Measurements from ENCODE around the gene EDAR. TPM values are rescaled to one million over a fixed set of nuclear protein-coding genes. Genes with fewer than 3 reads are reported as not detected.

EDAR gene
- total RNA-seq, 1 donor from 2014 or later, result not detected

DNA sequence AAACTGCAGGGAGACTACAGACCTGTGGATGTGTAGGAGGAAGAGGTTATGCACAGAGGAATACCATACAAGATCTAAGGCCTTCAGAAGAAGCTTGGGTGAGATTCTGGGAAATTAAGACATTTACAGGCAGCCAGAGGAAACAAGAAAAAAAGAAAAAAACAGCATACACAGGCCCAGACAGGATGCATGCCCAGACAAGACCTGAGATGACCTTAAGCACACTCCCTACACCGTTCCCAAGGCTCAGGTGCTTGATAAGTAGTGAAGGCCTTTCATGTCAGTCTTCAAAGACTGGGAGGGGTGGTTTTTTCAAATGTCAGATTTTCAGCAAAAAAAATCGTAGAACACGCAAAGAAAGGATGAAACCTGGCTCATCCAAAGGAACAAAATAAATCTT is 119.5 kb downstream of the EDAR start:
- H3K27me3 Mint-ChIP-seq (ENCODE audit: low read depth), result no peaks in the 10 kb centered on the region
- DNase-seq (ENCODE audit: low spot score), result no peak
- H3K36me3 Mint-ChIP-seq (ENCODE audit: low read depth), result peaks cover 24% of the 10 kb centered on the region
- no peak overlapping the region for H3K4me3 Mint-ChIP-seq (ENCODE audit: unreplicated experiment)
- TF ChIP-seq, protein P1, sequence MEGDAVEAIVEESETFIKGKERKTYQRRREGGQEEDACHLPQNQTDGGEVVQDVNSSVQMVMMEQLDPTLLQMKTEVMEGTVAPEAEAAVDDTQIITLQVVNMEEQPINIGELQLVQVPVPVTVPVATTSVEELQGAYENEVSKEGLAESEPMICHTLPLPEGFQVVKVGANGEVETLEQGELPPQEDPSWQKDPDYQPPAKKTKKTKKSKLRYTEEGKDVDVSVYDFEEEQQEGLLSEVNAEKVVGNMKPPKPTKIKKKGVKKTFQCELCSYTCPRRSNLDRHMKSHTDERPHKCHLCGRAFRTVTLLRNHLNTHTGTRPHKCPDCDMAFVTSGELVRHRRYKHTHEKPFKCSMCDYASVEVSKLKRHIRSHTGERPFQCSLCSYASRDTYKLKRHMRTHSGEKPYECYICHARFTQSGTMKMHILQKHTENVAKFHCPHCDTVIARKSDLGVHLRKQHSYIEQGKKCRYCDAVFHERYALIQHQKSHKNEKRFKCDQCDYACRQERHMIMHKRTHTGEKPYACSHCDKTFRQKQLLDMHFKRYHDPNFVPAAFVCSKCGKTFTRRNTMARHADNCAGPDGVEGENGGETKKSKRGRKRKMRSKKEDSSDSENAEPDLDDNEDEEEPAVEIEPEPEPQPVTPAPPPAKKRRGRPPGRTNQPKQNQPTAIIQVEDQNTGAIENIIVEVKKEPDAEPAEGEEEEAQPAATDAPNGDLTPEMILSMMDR (IDR thresholded peaks at IDR 0.05), result no peak
- H3K9me3 Mint-ChIP-seq (ENCODE audit: low read depth), result peaks cover 23% of the 10 kb centered on the region
- H3K27ac Mint-ChIP-seq (ENCODE audit: unreplicated experiment), result no peak overlapping the region
- H3K4me1 Mint-ChIP-seq (ENCODE audit: low read depth), result no peaks in the 10 kb centered on the region

DNA sequence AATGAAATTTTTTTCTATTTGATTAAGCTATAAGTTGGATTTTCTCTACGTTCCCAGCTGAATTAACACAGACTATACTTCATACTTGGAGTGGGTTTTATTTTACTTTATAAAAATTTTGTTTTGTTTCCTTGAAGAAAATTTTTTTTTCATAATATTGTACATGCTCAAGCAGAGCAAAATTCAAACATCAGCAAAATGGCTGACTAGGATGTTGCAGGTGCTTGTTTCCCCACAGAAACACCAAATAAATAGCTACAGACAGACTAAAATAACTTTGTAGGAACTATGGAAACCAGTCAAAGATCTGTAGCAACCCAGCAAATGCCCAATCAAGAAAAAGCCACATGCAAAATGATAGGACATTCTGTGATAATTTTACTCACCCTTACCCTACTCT is 120.1 kb downstream of the EDAR start:
- H3K9me3 Mint-ChIP-seq (ENCODE audit: low read depth), result peaks cover 23% of the 10 kb centered on the region
- H3K4me1 Mint-ChIP-seq (ENCODE audit: low read depth), result no peaks in the 10 kb centered on the region
- no peaks in the 10 kb centered on the region for H3K27me3 Mint-ChIP-seq (ENCODE audit: low read depth)
- H3K4me3 Mint-ChIP-seq (ENCODE audit: unreplicated experiment), result no peak overlapping the region
- H3K27ac Mint-ChIP-seq (ENCODE audit: unreplicated experiment), result no peak overlapping the region
- no peak for DNase-seq (ENCODE audit: low spot score)
- TF ChIP-seq, protein P1 (IDR thresholded peaks at IDR 0.05), result no peak
- peaks cover 24% of the 10 kb centered on the region for H3K36me3 Mint-ChIP-seq (ENCODE audit: low read depth)

DNA sequence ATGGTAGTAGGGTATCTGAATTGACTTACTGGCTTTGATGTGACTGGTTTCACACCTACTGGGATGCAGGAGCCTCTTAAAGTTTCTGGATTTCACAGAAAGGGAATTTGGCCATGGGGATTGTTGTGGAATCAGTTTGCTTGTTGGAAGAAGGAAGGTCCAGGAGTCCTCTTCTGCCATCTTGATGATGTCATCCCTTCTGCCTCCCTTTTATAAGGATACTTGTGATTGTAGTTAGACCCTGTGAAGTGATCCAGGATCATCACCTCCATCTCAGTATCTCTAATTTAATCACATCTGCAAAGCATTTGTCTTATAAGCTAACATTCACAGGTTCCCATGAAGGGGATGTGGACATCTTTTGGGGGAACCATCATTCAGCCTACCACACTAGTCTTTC is 123.0 kb downstream of the EDAR start:
- Mint-ChIP-seq H3K9me3 (ENCODE audit: low read depth) (peaks cover 19% of the 10 kb centered on the region), H3K36me3 (ENCODE audit: low read depth) (peaks cover 19% of the 10 kb centered on the region), H3K4me1 (ENCODE audit: low read depth) (no peaks in the 10 kb centered on the region), H3K27ac (ENCODE audit: unreplicated experiment) (no peak overlapping the region), H3K4me3 (ENCODE audit: unreplicated experiment) (no peak overlapping the region), H3K27me3 (ENCODE audit: low read depth) (no peaks in the 10 kb centered on the region)
- DNase-seq (ENCODE audit: low spot score), result no peak
- TF ChIP-seq, protein P1 (IDR thresholded peaks at IDR 0.05), result no peak

DNA sequence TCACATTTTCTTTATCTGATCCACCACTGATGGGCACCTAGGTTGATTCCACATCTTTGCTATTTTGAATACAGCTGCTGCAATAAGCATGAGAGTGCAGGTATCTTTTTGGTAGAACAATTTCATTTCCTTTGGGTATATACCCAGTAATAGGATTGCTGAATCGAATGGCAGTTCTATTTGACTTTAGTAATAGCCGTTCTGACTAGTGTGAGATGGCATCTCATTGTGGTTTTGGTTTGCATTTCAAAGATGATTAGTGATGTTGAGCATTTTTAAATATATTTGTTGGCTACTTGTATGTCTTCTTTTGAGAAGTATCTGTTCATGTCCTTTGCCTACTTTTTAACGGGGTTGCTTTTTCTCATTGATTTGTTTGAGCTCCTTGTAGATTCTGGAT is 130.1 kb downstream of the EDAR start:
- Mint-ChIP-seq H3K4me1 (ENCODE audit: low read depth) (no peaks in the 10 kb centered on the region), H3K27ac (ENCODE audit: unreplicated experiment) (no peak overlapping the region), H3K27me3 (ENCODE audit: low read depth) (no peaks in the 10 kb centered on the region), H3K9me3 (ENCODE audit: low read depth) (no peaks in the 10 kb centered on the region), H3K4me3 (ENCODE audit: unreplicated experiment) (no peak overlapping the region), H3K36me3 (ENCODE audit: low read depth) (peaks cover 2% of the 10 kb centered on the region)
- no peak for DNase-seq (ENCODE audit: low spot score)
- TF ChIP-seq, protein P1 (IDR thresholded peaks at IDR 0.05), result no peak

DNA sequence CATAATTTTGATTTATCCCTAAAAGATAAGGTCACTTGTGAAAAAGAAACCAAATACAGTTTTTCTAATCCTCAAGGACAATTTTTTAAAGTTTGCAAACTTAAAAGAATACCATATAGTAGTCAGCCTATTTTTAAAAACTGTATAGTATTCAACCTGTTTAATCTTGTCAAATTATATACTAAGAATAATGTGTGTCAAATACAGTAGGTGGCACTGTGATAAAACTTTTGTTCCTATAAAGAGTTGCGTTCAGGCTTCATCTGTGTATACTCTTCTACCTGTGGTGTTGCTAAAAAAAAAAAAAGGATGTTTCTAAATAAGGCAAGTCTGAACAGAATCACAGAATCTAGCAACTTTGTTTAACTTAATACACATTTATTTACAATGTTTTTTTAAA is 133.8 kb downstream of the EDAR start:
- H3K27ac Mint-ChIP-seq (ENCODE audit: unreplicated experiment), result no peak overlapping the region
- no peak overlapping the region for H3K4me3 Mint-ChIP-seq (ENCODE audit: unreplicated experiment)
- no peaks in the 10 kb centered on the region for H3K4me1 Mint-ChIP-seq (ENCODE audit: low read depth)
- TF ChIP-seq, protein P1 (IDR thresholded peaks at IDR 0.05), result peak; percentile 80
- no peak for DNase-seq (ENCODE audit: low spot score)
- H3K27me3 Mint-ChIP-seq (ENCODE audit: low read depth), result no peaks in the 10 kb centered on the region
- no peaks in the 10 kb centered on the region for H3K9me3 Mint-ChIP-seq (ENCODE audit: low read depth)
- peaks cover 7% of the 10 kb centered on the region for H3K36me3 Mint-ChIP-seq (ENCODE audit: low read depth)

Measured in chondrocyte (in vitro differentiated cells).